Neuron (in vitro differentiated cells): ENCODE measurements around the gene METTL25B.

ENCODE experiments used
- H2AFZ ChIP-seq: one replicate; pipeline ENCODE4 v1.6.1; 2013; ENCODE audit warnings: low read depth, mild to moderate bottlenecking, inconsistent platforms, low read length, moderate library complexity
- H3K27me3 ChIP-seq: one replicate; pipeline ENCODE4 v1.6.1; 2013; ENCODE audit warnings: low read length; ENCODE audit not compliant: insufficient read depth
- H3K36me3 ChIP-seq: one replicate; pipeline ENCODE4 v1.6.1; 2013; ENCODE audit warnings: low read length; ENCODE audit not compliant: insufficient read depth
- H3K4me1 ChIP-seq: one replicate; pipeline ENCODE4 v1.6.1; 2013; ENCODE audit warnings: low read length; ENCODE audit not compliant: insufficient read depth
- H3K4me3 ChIP-seq: 2 replicates; pipeline ENCODE4 v1.5.1; 2013; ENCODE audit warnings: mild to moderate bottlenecking, low read length, moderate library complexity
- H3K9me3 ChIP-seq: one replicate; pipeline ENCODE4 v1.6.1; 2013; ENCODE audit warnings: low read length

Gene METTL25B

GRCh38 chr1:156725683-156726280 is 2.5 kb upstream of the METTL25B start:
- peaks cover 34% of the 10 kb centered on the region for H3K4me1 ChIP-seq
- no peaks in the 10 kb centered on the region for H3K9me3 ChIP-seq
- H2AFZ ChIP-seq: no peak overlapping the region
- no peaks in the 10 kb centered on the region for H3K27me3 ChIP-seq
- H3K4me3 ChIP-seq: peak overlapping the region; percentile 15
- peaks cover 36% of the 10 kb centered on the region for H3K36me3 ChIP-seq

GRCh38 chr1:156726549-156727226 is 1.6 kb upstream of the METTL25B start:
- H3K4me1 ChIP-seq: peaks cover 34% of the 10 kb centered on the region
- peak overlapping the region; percentile 15 for H3K4me3 ChIP-seq
- no peaks in the 10 kb centered on the region for H3K27me3 ChIP-seq
- no peaks in the 10 kb centered on the region for H3K9me3 ChIP-seq
- peaks cover 30% of the 10 kb centered on the region for H3K36me3 ChIP-seq
- H2AFZ ChIP-seq: no peak overlapping the region

- H3K36me3 ChIP-seq: peaks cover 33% of the 10 kb centered on the region
Measured at GRCh38 chr1:156727492-156727891, 777 bp upstream of the METTL25B start.

GRCh38 chr1:156728599-156729462 is 562 bp downstream of the METTL25B start, which contains the start of gene ISG20L2:
TSS of gene ISG20L2 (minus strand) at chr1:156728766. CDS start at chr1:156727652, 1,114 bp downstream.
- Histone ChIP-seq H3K27me3 (no peaks in the 10 kb centered on the region), H3K36me3 (peaks cover 31% of the 10 kb centered on the region), H3K4me1 (peaks cover 34% of the 10 kb centered on the region), H3K4me3 (peak within 1 kb of the TSS; percentile 63), H3K9me3 (no peaks in the 10 kb centered on the region), H2AFZ (peak within 1 kb of the TSS; percentile 68)

More at GRCh38 chr1:156727492-156727891, 777 bp upstream of the METTL25B start:
- no peak overlapping the region for H2AFZ ChIP-seq
- H3K4me1 ChIP-seq: peaks cover 34% of the 10 kb centered on the region
- no peaks in the 10 kb centered on the region for H3K9me3 ChIP-seq
- H3K4me3 ChIP-seq: peak overlapping the region; percentile 63
- no peaks in the 10 kb centered on the region for H3K27me3 ChIP-seq

GRCh38 chr1:156733989-156734584 is 5.8 kb downstream of the METTL25B start:
- Histone ChIP-seq H3K9me3 (no peaks in the 10 kb centered on the region), H2AFZ (no peak overlapping the region), H3K27me3 (no peaks in the 10 kb centered on the region), H3K4me3 (no peak overlapping the region), H3K36me3 (peaks cover 48% of the 10 kb centered on the region), H3K4me1 (peaks cover 4% of the 10 kb centered on the region)

GRCh38 chr1:156738407-156738806 is 10.1 kb downstream of the METTL25B start:
- Histone ChIP-seq H3K9me3 (no peaks in the 10 kb centered on the region), H3K36me3 (peaks cover 46% of the 10 kb centered on the region), H3K4me3 (no peak overlapping the region), H3K4me1 (peaks cover 12% of the 10 kb centered on the region), H3K27me3 (no peaks in the 10 kb centered on the region), H2AFZ (no peak overlapping the region)

- Histone ChIP-seq H3K9me3 (no peaks in the 10 kb centered on the region), H3K4me1 (peaks cover 12% of the 10 kb centered on the region), H3K4me3 (no peak overlapping the region), H3K27me3 (no peaks in the 10 kb centered on the region), H2AFZ (no peak overlapping the region), H3K36me3 (peaks cover 46% of the 10 kb centered on the region)
Measured at GRCh38 chr1:156738916-156739315, 10.6 kb downstream of the METTL25B start.

- Histone ChIP-seq H3K4me3 (peak overlapping the region; percentile 67), H3K4me1 (peaks cover 12% of the 10 kb centered on the region), H3K36me3 (peaks cover 53% of the 10 kb centered on the region), H3K9me3 (no peaks in the 10 kb centered on the region), H3K27me3 (no peaks in the 10 kb centered on the region), H2AFZ (peak overlapping the region; percentile 7)
Measured at GRCh38 chr1:156740237-156740740, 12.0 kb downstream of the METTL25B start.

GRCh38 chr1:156740741-156741480 is 12.6 kb downstream of the METTL25B start, which contains the start of gene MRPL24:
TSS of gene MRPL24 (minus strand) at chr1:156741088. CDS start at chr1:156738704, 2,384 bp downstream.
- Histone ChIP-seq H2AFZ (peak within 1 kb of the TSS; percentile 7), H3K27me3 (no peaks in the 10 kb centered on the region), H3K36me3 (peaks cover 53% of the 10 kb centered on the region), H3K4me1 (peaks cover 16% of the 10 kb centered on the region), H3K9me3 (no peaks in the 10 kb centered on the region), H3K4me3 (peak within 1 kb of the TSS; percentile 67)

- Histone ChIP-seq H2AFZ (no peak overlapping the region), H3K36me3 (peaks cover 48% of the 10 kb centered on the region), H3K27me3 (no peaks in the 10 kb centered on the region), H3K4me3 (peak overlapping the region; percentile 13), H3K4me1 (peaks cover 22% of the 10 kb centered on the region), H3K9me3 (no peaks in the 10 kb centered on the region)
Measured at GRCh38 chr1:156741481-156741983, 13.3 kb downstream of the METTL25B start.

GRCh38 chr1:156742017-156742416 is 13.7 kb downstream of the METTL25B start:
- peaks cover 26% of the 10 kb centered on the region for H3K4me1 ChIP-seq
- no peak overlapping the region for H3K4me3 ChIP-seq
- no peak overlapping the region for H2AFZ ChIP-seq
- no peaks in the 10 kb centered on the region for H3K27me3 ChIP-seq
- no peaks in the 10 kb centered on the region for H3K9me3 ChIP-seq
- peaks cover 43% of the 10 kb centered on the region for H3K36me3 ChIP-seq

- Histone ChIP-seq H3K36me3 (peaks cover 35% of the 10 kb centered on the region), H3K4me1 (peaks cover 32% of the 10 kb centered on the region), H2AFZ (no peak overlapping the region), H3K9me3 (no peaks in the 10 kb centered on the region), H3K4me3 (no peak overlapping the region), H3K27me3 (no peaks in the 10 kb centered on the region)
Measured at GRCh38 chr1:156742801-156743200, 14.5 kb downstream of the METTL25B start.
